GM23338 (cell line): ENCODE measurements around the gene MRAS. TPM values are rescaled to one million over a fixed set of nuclear protein-coding genes. Genes with fewer than 3 reads are reported as not detected.

ENCODE experiments used
- ATAC-seq: fragments of 200-7000 bp; cut with Tn5 transposase; 3 replicates; pipeline ENCODE4 v1.9.1; 2020
- DNase-seq: peaks from one replicate; pipeline ENCODE4 v3.0.0-alpha.2; 2015; ENCODE audit warnings: low spot score
- H2AFZ ChIP-seq: fragments of 200-600 bp; sonication (generic); 2 replicates; pipeline ENCODE4 v1.8.0; 2016; ENCODE audit warnings: antibody characterized with exemption, mild to moderate bottlenecking, moderate library complexity
- H3F3A ChIP-seq: fragments of 200-600 bp; sonication (generic); replicated peaks from 2 replicates; pipeline ENCODE4 v1.8.0; 2017; ENCODE audit warnings: antibody characterized with exemption, mixed run types, low read depth
- H3K27ac ChIP-seq: fragments of 200-600 bp; sonication (generic); 2 replicates; pipeline ENCODE4 v1.6.1; 2016; ENCODE audit warnings: low read depth
- H3K27me3 ChIP-seq: fragments of 200-600 bp; sonication (generic); 2 replicates; pipeline ENCODE4 v1.8.0; 2016; ENCODE audit warnings: mild to moderate bottlenecking, mixed run types, moderate library complexity; ENCODE audit not compliant: insufficient read depth
- H3K36me3 ChIP-seq: fragments of 200-600 bp; sonication (generic); 2 replicates; pipeline ENCODE4 v1.8.0; 2016; ENCODE audit warnings: mild to moderate bottlenecking; ENCODE audit not compliant: insufficient read depth
- H3K4me1 ChIP-seq: fragments of 200-600 bp; sonication (generic); 2 replicates; pipeline ENCODE4 v1.8.0; 2016; ENCODE audit warnings: mild to moderate bottlenecking, moderate library complexity; ENCODE audit not compliant: insufficient read depth
- H3K4me2 ChIP-seq: fragments of 200-600 bp; sonication (generic); 2 replicates; pipeline ENCODE4 v1.7.1; 2017; ENCODE audit warnings: mixed run types
- H3K4me3 ChIP-seq: fragments of 200-600 bp; sonication (generic); 2 replicates; pipeline ENCODE4 v1.6.1; 2016; ENCODE audit warnings: mixed run types
- H3K79me2 ChIP-seq: fragments of 200-600 bp; sonication (generic); replicated peaks from 2 replicates; pipeline ENCODE4 v1.8.0; 2017; ENCODE audit warnings: mild to moderate bottlenecking; ENCODE audit not compliant: insufficient read depth
- H3K9me2 ChIP-seq: fragments of 200-600 bp; sonication (generic); 2 replicates; pipeline ENCODE4 v1.8.0; 2017; ENCODE audit not compliant: insufficient read depth
- H4K20me1 ChIP-seq: fragments of 200-600 bp; sonication (generic); replicated peaks from 2 replicates; pipeline ENCODE4 v1.8.0; 2017; ENCODE audit warnings: mild to moderate bottlenecking; ENCODE audit not compliant: insufficient read depth
- H3K27ac Mint-ChIP-seq: 2 replicates; pipeline ENCODE4 v1.8.0; 2020; ENCODE audit warnings: inconsistent platforms, mild to moderate bottlenecking, moderate library complexity, mixed read lengths
- H3K27me3 Mint-ChIP-seq: 3 replicates; pipeline ENCODE4 v1.8.0; 2022; ENCODE audit warnings: low read depth, mild to moderate bottlenecking, moderate library complexity, mixed read lengths, inconsistent platforms; ENCODE audit not compliant: insufficient read depth, poor library complexity
- H3K36me3 Mint-ChIP-seq: 3 replicates; pipeline ENCODE4 v1.8.0; 2021; ENCODE audit warnings: low read depth, mild to moderate bottlenecking, inconsistent platforms, moderate library complexity, mixed read lengths
- H3K4me1 Mint-ChIP-seq: 3 replicates; pipeline ENCODE4 v1.8.0; 2020; ENCODE audit warnings: mild to moderate bottlenecking, inconsistent platforms, mixed read lengths
- H3K4me3 Mint-ChIP-seq: 3 replicates; pipeline ENCODE4 v1.8.0; 2021; ENCODE audit warnings: moderate library complexity, mild to moderate bottlenecking, inconsistent platforms, mixed read lengths
- H3K9me3 Mint-ChIP-seq: 3 replicates; pipeline ENCODE4 v1.8.0; 2020; ENCODE audit warnings: moderate library complexity, mild to moderate bottlenecking, inconsistent platforms, mixed read lengths
- CREB1 ChIP-seq: fragments of 250-450 bp; sonication (Bioruptor Pico); IDR thresholded peaks from 2 replicates; pipeline ENCODE4 v1.5.0; 2020; ENCODE audit warnings: low read depth, mild to moderate bottlenecking, moderate library complexity
- ETS1 ChIP-seq: IDR thresholded peaks from 2 replicates; pipeline ENCODE4 v1.6.1; 2016; ENCODE audit warnings: antibody characterized with exemption
- EZH2phosphoT487 ChIP-seq: fragments of 200-600 bp; sonication (generic); IDR thresholded peaks from one replicate; pipeline ENCODE4 v1.8.1; 2018; ENCODE audit warnings: antibody characterized with exemption; ENCODE audit not compliant: unreplicated experiment
- JUNB ChIP-seq: IDR thresholded peaks from one replicate; pipeline ENCODE4 v1.6.1; 2016; ENCODE audit warnings: antibody characterized with exemption; ENCODE audit not compliant: unreplicated experiment
- NANOG ChIP-seq: IDR thresholded peaks from 2 replicates; pipeline ENCODE4 v1.6.1; 2016; ENCODE audit warnings: antibody characterized with exemption, borderline replicate concordance
- POLR2AphosphoS5 ChIP-seq: IDR thresholded peaks from 2 replicates; pipeline ENCODE4 v1.6.1; 2016; ENCODE audit warnings: antibody characterized with exemption, low read depth
- REST ChIP-seq: IDR thresholded peaks from one replicate; pipeline ENCODE4 v1.6.1; 2018; ENCODE audit warnings: antibody characterized with exemption; ENCODE audit not compliant: unreplicated experiment
- ZNF114 ChIP-seq: fragments of 250-450 bp; sonication (Bioruptor Pico); IDR thresholded peaks from 2 replicates; pipeline ENCODE4 v1.5.0; 2020; ENCODE audit warnings: mild to moderate bottlenecking, moderate library complexity
- ZNF331 ChIP-seq: fragments of 250-450 bp; sonication (Bioruptor Pico); IDR thresholded peaks from 2 replicates; pipeline ENCODE4 v1.5.0; 2020; ENCODE audit warnings: low read depth, mild to moderate bottlenecking, moderate library complexity
- ZNF462 ChIP-seq: fragments of 250-450 bp; sonication (Bioruptor Pico); IDR thresholded peaks from 2 replicates; pipeline ENCODE4 v1.5.0; 2020; ENCODE audit warnings: mild to moderate bottlenecking, moderate library complexity
- polyA plus RNA-seq: library from polyadenylated mRNA; unstranded; fragments of >200 nt; fragmentation: Nextera tagmentation; extraction: Ambion mirVana; gene quantifications from 2 replicates; pipeline ENCODE4 v1.2.1, GENCODE V29; 2016
- total RNA-seq: library from RNA; depleted of rRNA; stranded (reverse); fragments of >200 nt; shearing (Covaris generic); gene quantifications from 2 replicates; pipeline ENCODE4 v1.2.3, GENCODE V29; 2014

Gene MRAS
- total and polyA plus RNA-seq, 2 experiments from 2014 or later = 9.1 to 10.2 TPM

GRCh38 chr3:138432576-138433240, 84.3 kb downstream of the MRAS start:
- peak overlapping the region; percentile 86 for H3K4me3 ChIP-seq
- H4K20me1 ChIP-seq = peaks cover 9% of the 10 kb centered on the region
- peak overlapping the region; percentile 75; the same call in 2 of the 3 replicates for H3K4me3 Mint-ChIP-seq
- no peak overlapping the region; the same call in 1 of the 2 replicates for H2AFZ ChIP-seq
- H3K27ac Mint-ChIP-seq = no peak overlapping the region
- H3K27ac ChIP-seq = no peak overlapping the region
- no peak for TF ChIP-seq ZNF331 (CRISPR knock-in tag)
- peaks cover 42% of the 10 kb centered on the region for H3K27me3 Mint-ChIP-seq
- H3F3A ChIP-seq = 0 out of 2 replicates have a peak, but pooled peaks cover 4% of the 10 kb centered on the region
- H3K9me2 ChIP-seq = no peaks in the 10 kb centered on the region
- peaks cover 7% of the 10 kb centered on the region; the same call in 1 of the 2 replicates for H3K4me1 ChIP-seq
- peaks cover 2% of the 10 kb centered on the region; the same call in 1 of the 3 replicates for H3K36me3 Mint-ChIP-seq
- peaks cover 52% of the 10 kb centered on the region for H3K27me3 ChIP-seq
- H3K9me3 Mint-ChIP-seq = peaks cover 13% of the 10 kb centered on the region
- H3K4me1 Mint-ChIP-seq = peaks cover 6% of the 10 kb centered on the region
- ATAC-seq (no peak), DNase-seq (no peak)
- peak overlapping the region; percentile 98 for H3K4me2 ChIP-seq
- H3K79me2 ChIP-seq = no peaks in the 10 kb centered on the region
- no peaks in the 10 kb centered on the region for H3K36me3 ChIP-seq

GRCh38 chr3:138433892-138434275, 85.5 kb downstream of the MRAS start:
- H3K4me1 ChIP-seq = peaks cover 7% of the 10 kb centered on the region; the same call in 1 of the 2 replicates
- H3K36me3 ChIP-seq = no peaks in the 10 kb centered on the region
- no peaks in the 10 kb centered on the region for H3K79me2 ChIP-seq
- no peak overlapping the region for H3K27ac ChIP-seq
- H3K27ac Mint-ChIP-seq = no peak overlapping the region
- H3K4me1 Mint-ChIP-seq = peaks cover 9% of the 10 kb centered on the region
- H3K4me3 ChIP-seq = peak overlapping the region; percentile 86
- DNase-seq = peak; percentile 24
- peaks cover 13% of the 10 kb centered on the region for H3K9me3 Mint-ChIP-seq
- peak overlapping the region; percentile 75 for H3K4me3 Mint-ChIP-seq
- H3K27me3 Mint-ChIP-seq = peaks cover 43% of the 10 kb centered on the region
- 0 out of 2 replicates have a peak, but pooled peaks cover 4% of the 10 kb centered on the region for H3F3A ChIP-seq
- H3K4me2 ChIP-seq = peak overlapping the region; percentile 98
- H3K27me3 ChIP-seq = peaks cover 52% of the 10 kb centered on the region
- H4K20me1 ChIP-seq = peaks cover 9% of the 10 kb centered on the region
- peak; percentile 3 for ATAC-seq
- no peaks in the 10 kb centered on the region for H3K9me2 ChIP-seq
- peaks cover 2% of the 10 kb centered on the region; the same call in 1 of the 3 replicates for H3K36me3 Mint-ChIP-seq
- peak overlapping the region; percentile 97 for H2AFZ ChIP-seq
- TF ChIP-seq ZNF462 (CRISPR knock-in tag) = no peak
- no peak for TF ChIP-seq REST
- TF ChIP-seq JUNB = no peak
- TF ChIP-seq ETS1 = no peak
- no peak for TF ChIP-seq POLR2AphosphoS5
- TF ChIP-seq ZNF114 (CRISPR knock-in tag) = no peak
- no peak for TF ChIP-seq EZH2phosphoT487
- no peak for TF ChIP-seq NANOG
- no peak for TF ChIP-seq CREB1 (CRISPR knock-in tag)
